GM12892 (cell line): ENCODE data around the gene USF2.

Source experiments
- POLR2A ChIP-seq: IDR thresholded peaks from 2 replicates; pipeline ENCODE4 v1.6.1; 2011; ENCODE audit warnings: low read depth, low read length, control low read depth
- POLR2AphosphoS5 ChIP-seq: IDR thresholded peaks from 2 replicates; pipeline ENCODE4 v1.6.1; 2011; ENCODE audit warnings: low read depth, low read length, control low read depth
- TAF1 ChIP-seq: IDR thresholded peaks from 2 replicates; pipeline ENCODE4 v1.6.1; 2011; ENCODE audit warnings: low read depth, mild to moderate bottlenecking, control low read depth, low read length, borderline replicate concordance

DNA sequence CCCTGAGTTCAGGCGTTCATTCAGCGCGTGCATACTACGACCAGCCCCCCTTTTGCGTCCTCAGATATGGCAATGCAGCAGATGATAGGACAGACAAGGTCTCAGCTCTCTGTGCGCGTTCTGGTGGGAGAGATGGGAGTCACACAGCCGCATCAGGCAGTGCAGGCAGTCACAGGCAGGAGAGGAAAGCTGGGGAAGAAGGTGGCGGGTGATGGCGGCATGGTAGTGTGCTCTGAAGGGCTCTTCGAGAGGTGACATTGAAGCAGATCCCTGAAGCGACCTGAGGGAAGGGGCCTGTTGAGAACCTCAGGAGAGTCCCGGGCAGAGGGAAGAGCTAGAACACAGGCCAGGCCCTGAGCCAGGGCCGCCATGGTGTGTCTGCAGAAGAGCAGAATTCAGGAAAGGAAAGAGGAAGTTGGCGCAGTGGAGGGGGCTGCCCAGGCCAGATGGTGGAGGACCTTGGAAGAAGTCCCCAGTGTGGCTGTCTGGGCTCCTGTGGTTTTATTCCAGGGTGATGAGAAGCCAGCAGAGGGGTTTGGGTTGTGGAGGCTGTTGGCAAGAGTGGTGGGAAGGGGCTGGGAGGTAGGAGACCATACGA lies 3.5 kb downstream of the USF2 start:
- TF ChIP-seq TAF1, result no peak
- TF ChIP-seq POLR2A, result no peak
- TF ChIP-seq POLR2AphosphoS5, result no peak
